Activated naive CD8-positive, alpha-beta T cell treated with anti-CD3 and anti-CD28 coated beads, Interleukin-2, amount 50 U/mL, for 24 hours (primary cell): Measurements from ENCODE around the gene MAK.
A peak's percentile ranks its signal among the peaks of the same experiment; 100 is the strongest.
"Not testable (repeated sequence)": the region's sequence is repeated elsewhere in the genome, so short reads cannot be mapped to it uniquely, and the experiment has no call there.

Source experiments
- ATAC-seq: fragments of 150-1000 bp; cut with Tn5 transposase; one replicate; pipeline ENCODE4 v1.10.0; 2021
- DNase-seq: peaks from one replicate; pipeline ENCODE4 v3.0.0; 2021
- H3K27ac Mint-ChIP-seq: one replicate; pipeline ENCODE4 v1.8.0; 2021; ENCODE audit warnings: mild to moderate bottlenecking, mixed read lengths
- H3K27me3 Mint-ChIP-seq: one replicate; pipeline ENCODE4 v1.8.0; 2021; ENCODE audit warnings: mixed read lengths
- H3K36me3 Mint-ChIP-seq: one replicate; pipeline ENCODE4 v1.8.0; 2021; ENCODE audit warnings: low read depth, mixed read lengths
- H3K4me1 Mint-ChIP-seq: one replicate; pipeline ENCODE4 v1.8.0; 2021; ENCODE audit warnings: mixed read lengths
- H3K4me3 Mint-ChIP-seq: one replicate; pipeline ENCODE4 v1.8.0; 2021; ENCODE audit warnings: mild to moderate bottlenecking, moderate library complexity, mixed read lengths
- H3K9me3 Mint-ChIP-seq: one replicate; pipeline ENCODE4 v1.8.0; 2021; ENCODE audit warnings: mixed read lengths

Gene MAK

GRCh38 chr6:10837995-10838793 is at the start of gene MAK:
TSS of gene MAK (minus strand) at chr6:10838539. CDS start at chr6:10830648, 7,891 bp downstream.
- Mint-ChIP-seq H3K36me3 (peaks cover 2% of the 10 kb centered on the region), H3K9me3 (no peaks in the 10 kb centered on the region), H3K4me3 (peak within 1 kb of the TSS; percentile 82), H3K27ac (peak within 1 kb of the TSS; percentile 97), H3K4me1 (peaks cover 19% of the 10 kb centered on the region), H3K27me3 (peaks cover 54% of the 10 kb centered on the region)
- peak; percentile 87 for DNase-seq
- ATAC-seq: peak; percentile 78

DNA sequence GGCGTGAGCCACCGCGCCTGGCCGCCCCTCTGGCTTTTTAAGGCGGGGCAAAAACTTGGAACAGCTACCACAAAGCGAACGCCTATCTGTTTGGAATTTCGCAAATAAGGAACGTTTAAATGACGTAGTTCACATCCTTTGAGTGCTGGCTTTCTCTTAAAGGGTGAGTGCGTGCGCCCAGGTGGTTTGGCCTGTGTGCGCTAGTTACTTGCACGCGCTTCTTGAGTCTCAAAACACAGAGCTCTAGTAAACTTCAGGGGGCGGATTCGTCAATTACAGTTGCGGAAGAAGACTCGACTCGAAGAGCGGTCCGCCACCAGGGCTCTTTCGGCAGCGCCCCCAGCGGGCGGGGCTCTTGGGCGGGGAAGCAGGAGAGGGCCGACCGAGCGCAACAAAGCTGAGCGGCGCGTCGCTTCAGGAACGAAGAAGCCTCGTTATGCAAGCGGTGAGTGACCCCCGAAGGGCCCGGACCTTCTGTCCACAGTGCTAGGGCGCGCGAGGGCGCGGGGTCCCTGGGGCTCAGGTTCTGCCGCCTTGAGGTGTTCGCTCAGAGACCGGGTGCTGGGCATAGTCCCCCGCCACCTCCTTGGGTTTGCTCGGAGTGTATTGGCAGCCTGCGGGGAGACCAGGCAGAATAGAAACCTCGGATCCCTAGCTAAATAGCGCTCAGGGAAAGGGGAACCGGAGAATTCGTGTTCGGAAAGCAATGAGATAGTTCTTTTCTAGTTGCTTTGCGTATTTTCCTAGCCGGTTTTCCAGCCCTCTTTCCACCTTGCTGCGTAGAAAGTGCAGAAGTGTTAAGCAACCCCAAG is 48.6 kb upstream of the MAK start, which contains the start of gene SYCP2L:
Gene SYCP2L (plus strand): TSS at position 362 of the 812 bp plus-strand sequence. CDS start 75 bp downstream, at position 437.
- Mint-ChIP-seq H3K27ac (no peak within 1 kb of the TSS), H3K27me3 (peaks cover 84% of the 10 kb centered on the region), H3K36me3 (no peaks in the 10 kb centered on the region), H3K4me1 (peaks cover 10% of the 10 kb centered on the region), H3K9me3 (peaks cover 13% of the 10 kb centered on the region), H3K4me3 (peak within 1 kb of the TSS; percentile 63)
- DNase-seq: no peak
- peak; percentile 20 for ATAC-seq

- DNase-seq, ATAC-seq, H3K36me3 Mint-ChIP-seq, H3K27ac Mint-ChIP-seq, H3K4me3 Mint-ChIP-seq: not testable (repeated sequence)
- Mint-ChIP-seq H3K9me3 (peaks cover 13% of the 10 kb centered on the region), H3K4me1 (peaks cover 12% of the 10 kb centered on the region), H3K27me3 (peaks cover 85% of the 10 kb centered on the region)
Observed at GRCh38 chr6:10886365-10886690, 48.0 kb upstream of the MAK start.

DNA sequence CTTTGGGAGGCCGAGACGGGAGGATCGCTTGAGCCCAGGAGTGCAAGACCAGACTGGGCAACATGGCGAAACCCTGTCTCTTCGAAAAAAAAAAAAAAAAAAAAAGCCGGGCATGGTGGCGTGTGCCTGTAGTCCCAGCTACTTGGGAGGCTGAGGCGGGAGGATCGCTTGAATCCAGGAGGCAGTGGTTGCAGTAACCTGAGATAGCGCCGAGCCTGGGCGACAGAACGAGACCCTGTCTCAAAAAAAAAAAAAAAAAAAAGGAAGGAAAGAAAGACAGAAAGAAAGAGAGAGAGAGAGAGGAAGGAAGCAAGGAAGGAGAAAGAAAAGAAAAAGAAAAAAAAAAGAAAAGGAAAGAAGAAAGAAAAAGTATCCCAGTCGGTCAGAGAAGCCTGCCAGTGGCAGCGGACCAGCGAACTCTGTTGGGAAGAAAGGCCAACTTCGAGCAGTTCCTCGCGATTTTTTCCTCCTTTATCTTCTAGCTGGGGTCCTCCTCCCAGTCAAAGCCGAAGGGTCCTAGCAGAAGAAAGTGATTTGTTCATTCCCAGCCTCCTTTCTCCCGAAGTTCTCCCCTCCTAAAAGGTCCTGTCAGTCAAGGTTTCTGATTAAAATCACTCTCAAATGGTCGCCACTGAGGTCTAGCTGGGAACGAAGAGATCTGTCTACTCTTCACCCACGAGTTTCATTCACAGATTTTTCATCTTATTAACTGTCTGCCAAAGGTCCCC is 46.1 kb upstream of the MAK start:
- H3K27me3 Mint-ChIP-seq: peaks cover 90% of the 10 kb centered on the region
- H3K9me3 Mint-ChIP-seq: peaks cover 3% of the 10 kb centered on the region
- no peak overlapping the region for H3K27ac Mint-ChIP-seq
- no peak overlapping the region for H3K4me3 Mint-ChIP-seq
- no peak for ATAC-seq
- H3K4me1 Mint-ChIP-seq: peaks cover 12% of the 10 kb centered on the region
- H3K36me3 Mint-ChIP-seq: no peaks in the 10 kb centered on the region
- DNase-seq: no peak

DNA sequence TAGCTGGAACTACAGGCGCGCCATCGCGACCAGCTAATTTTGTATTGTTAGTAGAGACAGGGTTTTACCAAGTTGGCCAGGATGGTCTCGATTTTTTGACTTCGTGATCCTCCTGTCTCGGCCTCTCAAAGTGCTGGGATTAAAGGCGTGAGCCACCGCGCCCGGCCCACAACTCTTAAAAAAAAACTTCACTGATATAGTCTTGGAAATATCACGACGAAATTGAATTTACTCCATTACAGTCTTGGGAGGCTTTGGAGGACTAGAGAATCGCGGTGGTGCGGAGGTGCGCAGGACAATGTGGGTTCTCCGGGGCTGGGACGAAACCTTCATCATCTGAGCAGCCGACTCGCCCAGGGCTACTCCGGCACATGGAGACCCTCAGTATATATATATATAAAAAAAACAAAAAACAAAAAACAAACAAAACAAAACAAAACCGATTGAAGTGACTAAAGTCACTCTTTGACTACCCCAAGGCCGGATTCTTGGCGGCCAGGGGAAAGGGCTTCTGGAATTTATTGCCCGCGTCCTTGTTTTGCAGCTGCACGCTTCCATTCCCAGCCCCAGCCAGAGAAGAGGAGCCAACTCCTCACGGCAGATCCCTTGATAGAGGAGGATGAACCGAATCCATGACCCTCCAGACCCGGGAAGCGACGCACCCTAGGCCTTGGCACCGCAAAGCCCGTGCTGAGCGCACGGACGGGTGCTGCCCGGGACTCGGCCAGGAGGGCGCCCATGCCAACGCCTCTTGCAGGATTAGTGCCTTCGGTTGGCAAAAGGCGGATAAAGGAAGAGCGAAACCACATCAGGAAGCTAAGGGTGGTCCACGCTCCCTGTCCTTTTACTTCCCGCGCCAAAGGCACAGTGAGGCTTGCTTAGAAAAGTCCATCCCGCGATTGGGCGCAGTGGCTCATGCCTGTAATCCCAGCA is 45.2 kb upstream of the MAK start:
- peaks cover 12% of the 10 kb centered on the region for H3K4me1 Mint-ChIP-seq
- H3K4me3 Mint-ChIP-seq: no peak overlapping the region
- H3K27me3 Mint-ChIP-seq: peaks cover 90% of the 10 kb centered on the region
- DNase-seq: no peak
- peaks cover 3% of the 10 kb centered on the region for H3K9me3 Mint-ChIP-seq
- ATAC-seq: no peak
- H3K36me3 Mint-ChIP-seq: no peaks in the 10 kb centered on the region
- no peak overlapping the region for H3K27ac Mint-ChIP-seq

GRCh38 chr6:10882657-10883171 is 44.4 kb upstream of the MAK start:
- DNase-seq: no peak
- H3K27ac Mint-ChIP-seq: no peak overlapping the region
- H3K4me3 Mint-ChIP-seq: no peak overlapping the region
- peaks cover 89% of the 10 kb centered on the region for H3K27me3 Mint-ChIP-seq
- H3K36me3 Mint-ChIP-seq: no peaks in the 10 kb centered on the region
- H3K4me1 Mint-ChIP-seq: peaks cover 12% of the 10 kb centered on the region
- no peaks in the 10 kb centered on the region for H3K9me3 Mint-ChIP-seq
- no peak for ATAC-seq

DNA sequence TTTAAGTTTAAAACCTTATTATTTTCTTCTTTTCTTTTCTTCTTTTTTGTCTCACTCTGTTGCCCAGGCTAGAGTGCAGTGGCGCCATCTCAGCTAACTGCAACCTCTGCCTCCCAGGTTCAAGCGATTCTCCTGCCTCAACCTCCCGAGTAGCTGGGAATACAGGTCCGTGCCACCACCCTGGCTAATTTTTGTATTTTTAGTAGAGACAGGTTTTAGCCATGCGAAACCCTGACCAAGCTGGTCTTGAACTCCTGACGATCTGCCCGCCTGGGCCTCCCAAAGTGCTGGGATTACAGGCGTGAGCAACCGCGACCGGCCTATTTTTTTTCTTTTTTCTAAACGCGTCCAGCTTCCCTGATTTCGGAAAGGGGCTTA is 43.9 kb upstream of the MAK start:
- H3K9me3 Mint-ChIP-seq, H3K27ac Mint-ChIP-seq, H3K4me3 Mint-ChIP-seq, DNase-seq, H3K36me3 Mint-ChIP-seq, ATAC-seq: not testable (repeated sequence)
- Mint-ChIP-seq H3K27me3 (peaks cover 86% of the 10 kb centered on the region), H3K4me1 (peaks cover 12% of the 10 kb centered on the region)

DNA sequence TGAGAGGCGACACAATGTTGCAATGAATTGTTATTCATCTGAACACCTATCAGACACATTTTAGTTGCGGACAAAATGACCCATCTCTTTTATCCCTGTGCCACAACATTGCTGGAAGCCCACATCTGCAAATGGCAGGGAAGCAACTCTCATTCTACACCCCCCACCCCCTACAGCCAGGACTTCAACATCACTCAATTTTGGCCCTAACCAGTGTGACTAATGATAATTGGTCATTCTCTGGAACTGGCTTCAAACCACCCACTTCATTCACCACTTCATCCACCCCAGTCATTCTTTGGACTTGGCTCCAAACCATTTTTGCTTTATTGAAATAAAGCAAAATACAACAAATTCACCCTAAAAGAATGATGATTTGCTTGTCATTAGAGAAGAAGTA is 42.0 kb upstream of the MAK start:
- H3K27me3 Mint-ChIP-seq: peaks cover 69% of the 10 kb centered on the region
- ATAC-seq (no peak), DNase-seq (no peak)
- H3K4me1 Mint-ChIP-seq: peaks cover 11% of the 10 kb centered on the region
- no peaks in the 10 kb centered on the region for H3K36me3 Mint-ChIP-seq
- no peak overlapping the region for H3K4me3 Mint-ChIP-seq
- H3K9me3 Mint-ChIP-seq: no peaks in the 10 kb centered on the region
- H3K27ac Mint-ChIP-seq: no peak overlapping the region

- Mint-ChIP-seq H3K27ac (no peak overlapping the region), H3K4me3 (no peak overlapping the region), H3K9me3 (no peaks in the 10 kb centered on the region), H3K4me1 (peaks cover 5% of the 10 kb centered on the region), H3K27me3 (peaks cover 48% of the 10 kb centered on the region), H3K36me3 (no peaks in the 10 kb centered on the region)
- ATAC-seq (no peak), DNase-seq (no peak)
Observed at GRCh38 chr6:10877871-10878270, 39.5 kb upstream of the MAK start.

- H3K27ac Mint-ChIP-seq: no peak overlapping the region
- H3K9me3 Mint-ChIP-seq: no peaks in the 10 kb centered on the region
- H3K4me1 Mint-ChIP-seq: peaks cover 3% of the 10 kb centered on the region
- ATAC-seq (no peak), DNase-seq (no peak)
- peaks cover 39% of the 10 kb centered on the region for H3K27me3 Mint-ChIP-seq
- no peak overlapping the region for H3K4me3 Mint-ChIP-seq
- H3K36me3 Mint-ChIP-seq: no peaks in the 10 kb centered on the region
Observed at GRCh38 chr6:10877012-10877411, 38.7 kb upstream of the MAK start.

DNA sequence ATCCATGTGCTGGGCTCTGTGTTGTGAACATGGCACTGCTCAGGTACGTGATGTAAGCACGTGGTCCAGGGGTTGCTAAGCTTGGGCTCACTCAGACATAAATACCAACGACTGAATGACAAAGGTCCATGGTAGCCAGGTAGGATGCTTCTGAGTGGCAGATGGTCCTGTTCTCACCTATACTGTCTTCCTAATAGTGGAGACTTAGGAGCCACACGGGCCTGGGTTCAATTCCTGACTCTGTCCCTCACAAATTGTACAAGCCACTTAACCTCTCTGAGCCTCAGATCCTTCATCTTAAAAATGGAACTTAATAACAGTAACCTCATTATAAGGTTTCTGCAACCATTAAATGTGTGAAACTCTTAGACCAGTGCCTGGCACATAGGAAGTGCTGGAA is 36.7 kb upstream of the MAK start:
- ATAC-seq: no peak
- Mint-ChIP-seq H3K4me1 (no peaks in the 10 kb centered on the region), H3K4me3 (no peak overlapping the region), H3K36me3 (no peaks in the 10 kb centered on the region), H3K9me3 (no peaks in the 10 kb centered on the region), H3K27ac (no peak overlapping the region), H3K27me3 (peaks cover 23% of the 10 kb centered on the region)
- DNase-seq: no peak

DNA sequence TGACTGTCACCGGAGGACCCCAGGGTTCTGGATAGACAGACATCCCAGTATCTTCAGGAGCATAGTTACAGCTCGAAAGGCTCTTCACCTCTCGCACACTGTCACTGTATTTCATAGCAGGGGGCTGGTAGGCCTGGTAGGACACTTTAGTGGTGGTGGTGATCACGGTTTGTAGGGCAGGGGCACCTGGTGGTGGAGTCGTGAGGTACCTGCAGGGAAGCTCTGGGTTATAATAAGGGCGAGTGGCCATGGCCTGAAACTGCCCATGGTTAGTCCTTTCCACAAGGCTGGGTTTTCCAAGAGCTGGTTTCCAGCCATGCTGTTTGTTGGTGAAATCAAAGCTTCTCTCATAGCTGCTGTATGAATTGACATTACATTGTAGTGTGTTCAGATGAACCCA is 35.9 kb upstream of the MAK start:
- ATAC-seq: no peak
- no peak overlapping the region for H3K4me3 Mint-ChIP-seq
- no peaks in the 10 kb centered on the region for H3K36me3 Mint-ChIP-seq
- no peak overlapping the region for H3K27ac Mint-ChIP-seq
- H3K27me3 Mint-ChIP-seq: peaks cover 16% of the 10 kb centered on the region
- no peak for DNase-seq
- H3K9me3 Mint-ChIP-seq: no peaks in the 10 kb centered on the region
- no peaks in the 10 kb centered on the region for H3K4me1 Mint-ChIP-seq

DNA sequence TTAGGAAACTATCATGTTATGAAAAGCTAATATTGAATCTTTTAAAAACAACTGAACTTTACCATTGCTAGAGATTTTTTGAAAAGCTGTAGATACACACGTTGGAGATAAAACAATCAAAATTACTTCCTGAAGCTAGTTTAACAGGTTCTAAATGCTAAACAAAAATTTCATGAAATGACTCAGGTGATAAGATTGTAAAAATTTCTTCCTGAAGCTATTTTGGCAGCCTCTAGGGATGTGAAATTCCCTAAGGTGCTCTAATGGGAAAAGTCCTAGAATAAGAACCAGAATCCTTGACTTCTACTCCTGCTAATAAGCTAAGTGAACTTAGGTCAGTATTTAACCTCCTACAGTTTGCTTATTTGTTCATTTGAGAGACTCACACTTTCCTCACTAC is 35.0 kb upstream of the MAK start:
- H3K27me3 Mint-ChIP-seq: peaks cover 8% of the 10 kb centered on the region
- H3K4me1 Mint-ChIP-seq: no peaks in the 10 kb centered on the region
- no peaks in the 10 kb centered on the region for H3K9me3 Mint-ChIP-seq
- no peak overlapping the region for H3K27ac Mint-ChIP-seq
- no peak overlapping the region for H3K4me3 Mint-ChIP-seq
- DNase-seq: no peak
- no peaks in the 10 kb centered on the region for H3K36me3 Mint-ChIP-seq
- ATAC-seq: no peak

DNA sequence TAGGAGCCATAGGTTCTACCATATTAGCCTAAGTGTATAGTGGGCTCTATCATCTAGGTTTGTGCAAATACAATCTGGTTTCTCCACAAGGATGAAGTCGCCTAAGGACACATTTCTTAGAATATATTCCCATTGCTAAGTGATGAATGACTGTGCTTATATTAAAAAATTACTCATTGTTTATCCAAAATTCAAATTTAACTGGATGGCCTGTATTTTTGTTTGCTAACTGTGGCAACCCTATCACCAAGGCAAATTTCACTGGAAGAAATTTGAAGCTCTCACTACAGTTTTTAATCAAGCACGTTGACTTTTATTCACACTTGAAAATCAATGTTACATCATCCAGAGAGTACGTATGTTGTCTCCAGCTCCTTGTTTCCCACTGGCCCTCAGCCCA is 29.6 kb upstream of the MAK start:
- H3K36me3 Mint-ChIP-seq: no peaks in the 10 kb centered on the region
- H3K9me3 Mint-ChIP-seq: no peaks in the 10 kb centered on the region
- DNase-seq (no peak), ATAC-seq (no peak)
- no peak overlapping the region for H3K27ac Mint-ChIP-seq
- no peak overlapping the region for H3K4me3 Mint-ChIP-seq
- peaks cover 4% of the 10 kb centered on the region for H3K27me3 Mint-ChIP-seq
- H3K4me1 Mint-ChIP-seq: no peaks in the 10 kb centered on the region
